Astrocyte (in vitro differentiated cells and primary cell): Measurements from ENCODE around the gene SLC16A7. TPM values are rescaled to one million over a fixed set of nuclear protein-coding genes. Genes with fewer than 3 reads are reported as not detected.

Experiments used
- DNase-seq: peaks from one replicate; pipeline ENCODE4 v3.0.0-alpha.2; 2010; ENCODE audit warnings: low read depth
- FAIRE-seq: peaks from 2 replicates; lab custom pipeline; 2011; peaks lifted over from hg19 to GRCh38; lab: Jason Lieb, UNC
- H2AFZ ChIP-seq: 2 replicates; pipeline ENCODE4 v1.6.0; 2012; ENCODE audit warnings: low read depth, low read length, inconsistent platforms
- H3K27ac ChIP-seq: 2 replicates; pipeline ENCODE4 v1.5.1; 2011; ENCODE audit warnings: low read depth, low read length, inconsistent platforms
- H3K27me3 ChIP-seq: 2 replicates; pipeline ENCODE4 v1.6.0; 2011; ENCODE audit warnings: low read length, inconsistent platforms; ENCODE audit not compliant: insufficient read depth
- H3K36me3 ChIP-seq: 2 replicates; pipeline ENCODE4 v1.5.1; 2011; ENCODE audit warnings: low read length, inconsistent platforms; ENCODE audit not compliant: insufficient read depth
- H3K4me1 ChIP-seq: 2 replicates; pipeline ENCODE4 v1.5.1; 2011; ENCODE audit warnings: low read length, inconsistent platforms; ENCODE audit not compliant: insufficient read depth
- H3K4me2 ChIP-seq: 2 replicates; pipeline ENCODE4 v1.6.0; 2012; ENCODE audit warnings: low read length, inconsistent platforms
- H3K4me3 ChIP-seq: 2 replicates; pipeline ENCODE4 v1.5.1; 2011; ENCODE audit warnings: low read depth, mild to moderate bottlenecking, low read length, inconsistent platforms; ENCODE audit not compliant: insufficient read depth
- H3K79me2 ChIP-seq: 2 replicates; pipeline ENCODE4 v1.6.0; 2012; ENCODE audit warnings: mild to moderate bottlenecking, low read length, inconsistent platforms; ENCODE audit not compliant: insufficient read depth
- H3K9ac ChIP-seq: 2 replicates; pipeline ENCODE4 v1.6.0; 2012; ENCODE audit warnings: mild to moderate bottlenecking, low read length, inconsistent platforms
- H3K9me3 ChIP-seq: 2 replicates; pipeline ENCODE4 v1.5.1; 2012; ENCODE audit warnings: low read depth, mild to moderate bottlenecking, low read length, inconsistent platforms; ENCODE audit not compliant: insufficient read depth
- H4K20me1 ChIP-seq: 2 replicates; pipeline ENCODE4 v1.6.0; 2012; ENCODE audit warnings: low read length, inconsistent platforms; ENCODE audit not compliant: insufficient read depth
- H3K27ac Mint-ChIP-seq: one replicate; pipeline ENCODE4 v1.8.0; 2021; ENCODE audit warnings: mild to moderate bottlenecking, mixed read lengths; ENCODE audit not compliant: unreplicated experiment
- H3K27me3 Mint-ChIP-seq: one replicate; pipeline ENCODE4 v1.8.0; 2021; ENCODE audit warnings: low read depth, mixed read lengths; ENCODE audit not compliant: unreplicated experiment
- H3K36me3 Mint-ChIP-seq: one replicate; pipeline ENCODE4 v1.8.0; 2021; ENCODE audit warnings: low read depth, mixed read lengths; ENCODE audit not compliant: unreplicated experiment
- H3K4me1 Mint-ChIP-seq: one replicate; pipeline ENCODE4 v1.8.0; 2021; ENCODE audit warnings: low read depth, mixed read lengths; ENCODE audit not compliant: unreplicated experiment
- H3K4me3 Mint-ChIP-seq: one replicate; pipeline ENCODE4 v1.8.0; 2021; ENCODE audit warnings: mild to moderate bottlenecking, moderate library complexity, mixed read lengths; ENCODE audit not compliant: unreplicated experiment
- H3K9me3 Mint-ChIP-seq: one replicate; pipeline ENCODE4 v1.8.0; 2021; ENCODE audit warnings: mild to moderate bottlenecking, mixed read lengths; ENCODE audit not compliant: unreplicated experiment
- EZH2 ChIP-seq: IDR thresholded peaks from 2 replicates; pipeline ENCODE4 v1.6.1; 2012; ENCODE audit warnings: mild to moderate bottlenecking, low read length, inconsistent platforms; ENCODE audit not compliant: insufficient read depth
- total RNA-seq: library from RNA; stranded (reverse); gene quantifications from 2 replicates; pipeline ENCODE4 v1.2.1, GENCODE V29; 2021
- TF ChIP-seq, protein P1 (sequence below): IDR thresholded peaks from 2 replicates; pipeline ENCODE4 v1.5.1; 2011; ENCODE audit warnings: low read depth, mild to moderate bottlenecking, inconsistent platforms, low read length, moderate library complexity; ENCODE audit not compliant: insufficient read depth

SLC16A7 gene
- total RNA-seq, 1 donor from 2014 or later = 4.5 TPM

DNA sequence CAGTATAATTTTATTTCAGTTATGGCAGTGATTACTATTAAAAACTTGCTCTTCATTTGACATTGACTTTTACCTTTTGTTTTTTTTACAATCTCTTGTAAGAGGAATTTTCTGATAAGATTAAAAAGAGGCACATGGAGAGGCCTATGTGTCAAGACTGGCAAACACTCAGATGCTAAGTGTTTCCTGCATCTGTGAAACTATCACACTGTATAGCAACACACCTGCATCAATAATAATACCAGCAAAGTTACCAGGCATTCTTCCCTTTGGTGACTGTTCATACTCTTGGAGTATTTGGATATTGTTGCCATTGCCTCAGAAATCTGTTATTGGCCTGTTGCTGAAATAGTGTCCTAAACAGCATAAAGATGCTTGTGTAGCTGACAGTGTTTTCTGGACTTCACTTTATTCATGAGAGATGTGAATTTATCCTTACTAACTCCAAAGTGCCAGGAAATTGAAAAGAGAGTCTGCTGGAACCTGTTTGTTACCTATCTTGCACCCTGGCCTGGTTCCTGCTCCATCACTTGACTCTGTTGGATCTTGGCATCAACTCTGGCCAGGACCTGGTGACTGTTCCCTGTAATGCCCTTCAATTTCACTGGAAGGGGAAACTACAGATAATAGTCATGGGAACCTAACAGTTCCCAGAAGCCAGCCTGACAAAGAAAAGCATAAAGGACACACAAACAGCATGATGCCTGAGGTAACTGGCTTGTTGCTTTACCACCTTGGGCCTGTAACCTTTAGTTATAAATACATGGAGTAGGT is 19.8 kb downstream of the SLC16A7 start:
- Histone ChIP-seq H2AFZ (no peak overlapping the region), H3K79me2 (no peaks in the 10 kb centered on the region), H3K36me3 (peaks cover 2% of the 10 kb centered on the region), H3K27ac (no peak overlapping the region), H3K4me2 (no peak overlapping the region), H3K4me1 (no peaks in the 10 kb centered on the region), H3K4me3 (no peak overlapping the region), H3K27me3 (no peaks in the 10 kb centered on the region), H3K9ac (no peak overlapping the region), H3K9me3 (peaks cover 9% of the 10 kb centered on the region), H4K20me1 (no peaks in the 10 kb centered on the region)
- Mint-ChIP-seq H3K9me3 (peaks cover 19% of the 10 kb centered on the region), H3K27me3 (no peaks in the 10 kb centered on the region), H3K4me1 (peaks cover 3% of the 10 kb centered on the region), H3K36me3 (no peaks in the 10 kb centered on the region), H3K27ac (no peak overlapping the region), H3K4me3 (no peak overlapping the region)
- TF ChIP-seq EZH2 = no peak
- TF ChIP-seq, protein P1, sequence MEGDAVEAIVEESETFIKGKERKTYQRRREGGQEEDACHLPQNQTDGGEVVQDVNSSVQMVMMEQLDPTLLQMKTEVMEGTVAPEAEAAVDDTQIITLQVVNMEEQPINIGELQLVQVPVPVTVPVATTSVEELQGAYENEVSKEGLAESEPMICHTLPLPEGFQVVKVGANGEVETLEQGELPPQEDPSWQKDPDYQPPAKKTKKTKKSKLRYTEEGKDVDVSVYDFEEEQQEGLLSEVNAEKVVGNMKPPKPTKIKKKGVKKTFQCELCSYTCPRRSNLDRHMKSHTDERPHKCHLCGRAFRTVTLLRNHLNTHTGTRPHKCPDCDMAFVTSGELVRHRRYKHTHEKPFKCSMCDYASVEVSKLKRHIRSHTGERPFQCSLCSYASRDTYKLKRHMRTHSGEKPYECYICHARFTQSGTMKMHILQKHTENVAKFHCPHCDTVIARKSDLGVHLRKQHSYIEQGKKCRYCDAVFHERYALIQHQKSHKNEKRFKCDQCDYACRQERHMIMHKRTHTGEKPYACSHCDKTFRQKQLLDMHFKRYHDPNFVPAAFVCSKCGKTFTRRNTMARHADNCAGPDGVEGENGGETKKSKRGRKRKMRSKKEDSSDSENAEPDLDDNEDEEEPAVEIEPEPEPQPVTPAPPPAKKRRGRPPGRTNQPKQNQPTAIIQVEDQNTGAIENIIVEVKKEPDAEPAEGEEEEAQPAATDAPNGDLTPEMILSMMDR = no peak
- FAIRE-seq (no peak), DNase-seq (no peak)

DNA sequence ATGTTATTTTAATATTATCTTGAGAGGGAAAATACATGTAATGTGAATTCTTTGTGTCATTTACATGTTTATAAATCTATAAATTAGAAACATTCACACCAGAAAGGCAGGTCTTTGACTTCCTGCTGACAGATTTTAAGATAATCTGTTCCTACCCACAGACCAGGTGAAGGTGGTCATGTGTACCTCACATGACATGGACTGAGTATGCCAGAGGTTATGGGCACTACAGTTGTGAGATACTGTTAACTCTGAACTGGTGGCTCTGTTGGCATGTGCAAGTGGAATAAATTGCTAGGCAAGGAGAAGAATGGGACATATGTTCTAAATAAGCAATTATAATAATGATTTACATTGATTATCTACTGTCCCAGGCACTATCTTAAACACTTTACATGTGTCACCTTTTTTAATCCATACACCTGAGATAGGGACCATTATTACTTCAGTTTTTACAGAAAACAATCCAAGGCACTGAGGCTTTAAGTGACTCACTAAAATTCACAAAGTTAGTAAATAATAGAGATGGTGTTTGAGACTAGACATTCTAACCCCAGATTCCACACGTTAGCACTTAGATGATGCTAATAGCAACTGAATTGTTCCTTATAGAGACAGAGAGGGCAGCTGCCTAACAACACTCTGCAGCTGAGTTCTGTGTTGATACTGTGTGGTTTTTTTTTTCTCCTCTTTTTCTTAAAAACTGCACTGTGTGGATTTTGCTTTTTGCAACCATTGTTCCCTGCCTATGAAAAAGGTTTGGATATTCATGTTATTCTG is 23.8 kb downstream of the SLC16A7 start:
- no peak for DNase-seq
- Histone ChIP-seq H3K4me1 (no peaks in the 10 kb centered on the region), H3K79me2 (no peaks in the 10 kb centered on the region), H3K36me3 (no peaks in the 10 kb centered on the region), H3K27me3 (no peaks in the 10 kb centered on the region), H3K9ac (no peak overlapping the region), H3K4me3 (no peak overlapping the region), H4K20me1 (no peaks in the 10 kb centered on the region), H3K4me2 (no peak overlapping the region), H2AFZ (no peak overlapping the region), H3K9me3 (no peaks in the 10 kb centered on the region), H3K27ac (no peak overlapping the region)
- Mint-ChIP-seq H3K9me3 (no peaks in the 10 kb centered on the region), H3K27me3 (no peaks in the 10 kb centered on the region), H3K27ac (no peak overlapping the region), H3K4me3 (no peak overlapping the region), H3K4me1 (peaks cover 3% of the 10 kb centered on the region), H3K36me3 (no peaks in the 10 kb centered on the region)
- no peak for TF ChIP-seq EZH2
- TF ChIP-seq, protein P1 = no peak
- no peak for FAIRE-seq
